SU-DHL-6 (cell line): ENCODE data around the gene TRPV4.

ENCODE experiments used
- EZH2phosphoT487 ChIP-seq: fragments of 200-600 bp; sonication (generic), shearing (Covaris generic); conservative IDR thresholded peaks from 2 replicates; pipeline ENCODE4 v1.6.1; 2018; ENCODE audit warnings: mild to moderate bottlenecking, antibody characterized with exemption, low read length, moderate library complexity, mixed read lengths
- TF ChIP-seq, protein P1 (sequence below): fragments of 200-600 bp; sonication (generic); IDR thresholded peaks from one replicate; pipeline ENCODE4 v1.5.1; 2017; ENCODE audit warnings: antibody characterized with exemption, mild to moderate bottlenecking, low read length, moderate library complexity; ENCODE audit not compliant: insufficient read depth, poor library complexity, severe bottlenecking

DNA sequence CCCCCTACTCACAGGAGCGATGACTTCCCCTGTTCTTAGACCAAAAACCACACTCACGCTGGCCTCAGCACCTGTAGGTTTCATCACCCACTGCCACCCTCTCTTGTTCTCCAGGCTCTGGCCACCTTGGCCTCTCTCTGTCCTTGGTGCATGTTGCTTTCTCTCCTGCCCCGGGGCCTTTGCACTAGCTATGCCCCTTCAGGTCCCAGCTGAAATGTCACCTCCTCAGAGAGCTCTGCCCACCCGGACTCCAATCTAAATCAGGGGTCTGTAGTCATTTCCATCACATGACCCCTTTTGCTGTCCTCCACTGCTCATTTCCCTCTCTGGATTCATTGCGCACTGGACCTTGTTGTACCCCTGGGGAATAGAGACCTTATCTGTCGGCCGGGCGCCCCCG, 8.2 kb upstream of the TRPV4 start:
- TF ChIP-seq, protein P1, sequence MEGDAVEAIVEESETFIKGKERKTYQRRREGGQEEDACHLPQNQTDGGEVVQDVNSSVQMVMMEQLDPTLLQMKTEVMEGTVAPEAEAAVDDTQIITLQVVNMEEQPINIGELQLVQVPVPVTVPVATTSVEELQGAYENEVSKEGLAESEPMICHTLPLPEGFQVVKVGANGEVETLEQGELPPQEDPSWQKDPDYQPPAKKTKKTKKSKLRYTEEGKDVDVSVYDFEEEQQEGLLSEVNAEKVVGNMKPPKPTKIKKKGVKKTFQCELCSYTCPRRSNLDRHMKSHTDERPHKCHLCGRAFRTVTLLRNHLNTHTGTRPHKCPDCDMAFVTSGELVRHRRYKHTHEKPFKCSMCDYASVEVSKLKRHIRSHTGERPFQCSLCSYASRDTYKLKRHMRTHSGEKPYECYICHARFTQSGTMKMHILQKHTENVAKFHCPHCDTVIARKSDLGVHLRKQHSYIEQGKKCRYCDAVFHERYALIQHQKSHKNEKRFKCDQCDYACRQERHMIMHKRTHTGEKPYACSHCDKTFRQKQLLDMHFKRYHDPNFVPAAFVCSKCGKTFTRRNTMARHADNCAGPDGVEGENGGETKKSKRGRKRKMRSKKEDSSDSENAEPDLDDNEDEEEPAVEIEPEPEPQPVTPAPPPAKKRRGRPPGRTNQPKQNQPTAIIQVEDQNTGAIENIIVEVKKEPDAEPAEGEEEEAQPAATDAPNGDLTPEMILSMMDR = no peak
- no peak for TF ChIP-seq EZH2phosphoT487
